DND-41 (cell line): ENCODE measurements around the gene ARIH2.

Experiments
- EZH2 ChIP-seq: IDR thresholded peaks from 3 replicates; pipeline ENCODE4 v1.6.1; 2012; ENCODE audit warnings: borderline replicate concordance, low read depth, mild to moderate bottlenecking, moderate library complexity, low read length, inconsistent platforms; ENCODE audit not compliant: severe bottlenecking
- TF ChIP-seq, protein P1 (sequence below): IDR thresholded peaks from 2 replicates; pipeline ENCODE4 v1.5.1; 2012; ENCODE audit warnings: borderline replicate concordance, low read length, moderate library complexity, mild to moderate bottlenecking; ENCODE audit not compliant: poor library complexity, severe bottlenecking; ENCODE audit errors: extremely low read depth

- TF ChIP-seq, protein P1, sequence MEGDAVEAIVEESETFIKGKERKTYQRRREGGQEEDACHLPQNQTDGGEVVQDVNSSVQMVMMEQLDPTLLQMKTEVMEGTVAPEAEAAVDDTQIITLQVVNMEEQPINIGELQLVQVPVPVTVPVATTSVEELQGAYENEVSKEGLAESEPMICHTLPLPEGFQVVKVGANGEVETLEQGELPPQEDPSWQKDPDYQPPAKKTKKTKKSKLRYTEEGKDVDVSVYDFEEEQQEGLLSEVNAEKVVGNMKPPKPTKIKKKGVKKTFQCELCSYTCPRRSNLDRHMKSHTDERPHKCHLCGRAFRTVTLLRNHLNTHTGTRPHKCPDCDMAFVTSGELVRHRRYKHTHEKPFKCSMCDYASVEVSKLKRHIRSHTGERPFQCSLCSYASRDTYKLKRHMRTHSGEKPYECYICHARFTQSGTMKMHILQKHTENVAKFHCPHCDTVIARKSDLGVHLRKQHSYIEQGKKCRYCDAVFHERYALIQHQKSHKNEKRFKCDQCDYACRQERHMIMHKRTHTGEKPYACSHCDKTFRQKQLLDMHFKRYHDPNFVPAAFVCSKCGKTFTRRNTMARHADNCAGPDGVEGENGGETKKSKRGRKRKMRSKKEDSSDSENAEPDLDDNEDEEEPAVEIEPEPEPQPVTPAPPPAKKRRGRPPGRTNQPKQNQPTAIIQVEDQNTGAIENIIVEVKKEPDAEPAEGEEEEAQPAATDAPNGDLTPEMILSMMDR: no peak
- TF ChIP-seq EZH2: no peak
Measured at GRCh38 chr3:48935530-48935929, 16.9 kb downstream of the ARIH2 start.
